Astrocyte (in vitro differentiated cells and primary cell): ENCODE measurements around the gene USP34.

Experiments used
- EZH2 ChIP-seq: IDR thresholded peaks from 2 replicates; pipeline ENCODE4 v1.6.1; 2012; ENCODE audit warnings: mild to moderate bottlenecking, low read length, inconsistent platforms; ENCODE audit not compliant: insufficient read depth
- TF ChIP-seq, protein P1 (sequence below): IDR thresholded peaks from 2 replicates; pipeline ENCODE4 v1.5.1; 2011; ENCODE audit warnings: low read depth, mild to moderate bottlenecking, inconsistent platforms, low read length, moderate library complexity; ENCODE audit not compliant: insufficient read depth

DNA sequence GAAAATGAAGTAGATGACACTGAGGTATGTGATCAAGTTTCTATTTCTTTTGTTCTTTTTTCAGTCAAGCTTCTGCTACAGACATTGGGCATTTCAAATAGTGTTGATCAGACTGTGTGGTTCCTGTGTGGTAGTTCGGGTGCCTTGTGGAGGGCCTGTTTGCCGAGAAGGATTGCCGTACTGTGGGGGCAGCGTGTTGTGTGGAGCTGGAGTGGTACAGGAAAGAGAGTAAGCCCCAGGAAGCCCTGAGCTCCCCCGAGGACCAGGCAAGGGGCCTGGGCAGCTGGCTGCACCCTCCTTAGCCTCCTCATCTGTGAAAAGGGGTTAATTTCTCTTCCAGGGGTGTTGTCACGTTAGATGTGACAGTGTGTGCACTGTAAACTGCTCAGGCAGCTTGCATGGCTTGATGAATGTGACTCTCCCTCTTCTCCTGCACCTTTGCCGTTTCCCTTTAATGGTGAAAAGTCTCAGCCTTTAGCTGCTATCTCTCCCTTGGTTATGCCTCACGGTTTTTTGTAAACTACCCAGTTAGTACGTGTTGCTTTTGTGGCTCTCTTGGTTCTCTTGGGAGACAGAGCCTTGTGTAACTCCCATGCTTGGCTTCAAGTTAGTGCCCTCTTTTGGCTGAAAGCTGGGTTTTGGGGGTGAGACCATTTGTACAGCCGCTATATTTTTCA is 289.4 kb downstream of the USP34 start:
- TF ChIP-seq, protein P1, sequence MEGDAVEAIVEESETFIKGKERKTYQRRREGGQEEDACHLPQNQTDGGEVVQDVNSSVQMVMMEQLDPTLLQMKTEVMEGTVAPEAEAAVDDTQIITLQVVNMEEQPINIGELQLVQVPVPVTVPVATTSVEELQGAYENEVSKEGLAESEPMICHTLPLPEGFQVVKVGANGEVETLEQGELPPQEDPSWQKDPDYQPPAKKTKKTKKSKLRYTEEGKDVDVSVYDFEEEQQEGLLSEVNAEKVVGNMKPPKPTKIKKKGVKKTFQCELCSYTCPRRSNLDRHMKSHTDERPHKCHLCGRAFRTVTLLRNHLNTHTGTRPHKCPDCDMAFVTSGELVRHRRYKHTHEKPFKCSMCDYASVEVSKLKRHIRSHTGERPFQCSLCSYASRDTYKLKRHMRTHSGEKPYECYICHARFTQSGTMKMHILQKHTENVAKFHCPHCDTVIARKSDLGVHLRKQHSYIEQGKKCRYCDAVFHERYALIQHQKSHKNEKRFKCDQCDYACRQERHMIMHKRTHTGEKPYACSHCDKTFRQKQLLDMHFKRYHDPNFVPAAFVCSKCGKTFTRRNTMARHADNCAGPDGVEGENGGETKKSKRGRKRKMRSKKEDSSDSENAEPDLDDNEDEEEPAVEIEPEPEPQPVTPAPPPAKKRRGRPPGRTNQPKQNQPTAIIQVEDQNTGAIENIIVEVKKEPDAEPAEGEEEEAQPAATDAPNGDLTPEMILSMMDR, result no peak
- TF ChIP-seq EZH2, result no peak
